A549 (cell line): Measurements from ENCODE around the gene ZNF362. TPM values are rescaled to one million over a fixed set of nuclear protein-coding genes. Genes with fewer than 3 reads are reported as not detected.
A peak's percentile ranks its signal among the peaks of the same experiment; 100 is the strongest.

Source experiments
- ATAC-seq, 2 experiments: fragments of 200-7000 bp in 1 of 2; fragments of >200 bp in 1 of 2; cut with Nextera tagmentation in 1 of 2; cut with Tn5 transposase in 1 of 2; 3 replicates each; pipeline versions ENCODE4 v1.8.0 to v1.9.1; 2018 to 2020; ENCODE audit warnings: mild to moderate bottlenecking in 1 of 2, moderate library complexity in 1 of 2
- CTCF ChIA-PET: fragments of 300-600 bp; sonication (Branson Sonifier 250); formaldehyde crosslinking; extraction: SDS; loops from one replicate; lab custom pipeline; 2021; ENCODE audit warnings: antibody characterized with exemption, inconsistent platforms; lab: Yijun Ruan, JAX
- POLR2A ChIA-PET: fragments of 350-600 bp; formaldehyde crosslinking; extraction: SDS; loops from one replicate; lab custom pipeline; 2021; ENCODE audit warnings: antibody characterized with exemption, inconsistent platforms; lab: Yijun Ruan, JAX
- DNase-seq, 2 experiments: peaks; one replicate each; pipeline versions ENCODE4 v3.0.0 to v3.0.0-alpha.2; 2011 to 2016; ENCODE audit warnings: low read depth in 1 of 2, low spot score in 1 of 2
- FAIRE-seq: peaks from 2 replicates; lab custom pipeline; 2011; peaks lifted over from hg19 to GRCh38; lab: Jason Lieb, UNC
- H3K27ac ChIP-seq, 2 experiments: fragments of >200 bp; sonication (Bioruptor Twin); formaldehyde crosslinking; 3 replicates each; pipeline ENCODE4 v1.5.1; 2016 to 2017
- H3K4me1 ChIP-seq: fragments of >200 bp; sonication (Bioruptor Twin); formaldehyde crosslinking; 3 replicates; pipeline ENCODE4 v1.6.1; 2016
- H3K4me2 ChIP-seq: fragments of >200 bp; sonication (Bioruptor Twin); formaldehyde crosslinking; 3 replicates; pipeline ENCODE4 v1.6.1; 2016
- H3K4me3 ChIP-seq: fragments of >200 bp; sonication (Bioruptor Twin); formaldehyde crosslinking; 3 replicates; pipeline ENCODE4 v1.5.1; 2016
- H3K9me3 ChIP-seq: fragments of >200 bp; sonication (Bioruptor Twin); formaldehyde crosslinking; 3 replicates; pipeline ENCODE4 v1.6.1; 2016
- BHLHE40 ChIP-seq: IDR thresholded peaks from 2 replicates; pipeline ENCODE4 v1.6.1; 2012; ENCODE audit warnings: low read depth, low read length, inconsistent platforms
- CBX8 ChIP-seq: fragments of 200-600 bp; sonication (generic); IDR thresholded peaks from 2 replicates; pipeline ENCODE4 v1.6.1; 2016
- CEBPB ChIP-seq, 2 experiments: fragments of >200 bp in 1 of 2; sonication (Bioruptor Twin) in 1 of 2; formaldehyde crosslinking in 1 of 2; IDR thresholded peaks; 2 replicates each; pipeline ENCODE4 v1.6.1; 2012 to 2016
- CHD2 ChIP-seq: fragments of 150-350 bp; IDR thresholded peaks from 2 replicates; pipeline ENCODE4 v1.6.1; 2014; ENCODE audit warnings: low read length; ENCODE audit not compliant: partially characterized antibody
- EP300 ChIP-seq, 2 experiments: fragments of >200 bp; sonication (Bioruptor Twin); formaldehyde crosslinking; IDR thresholded peaks; 2 replicates in 1 of 2; 3 replicates in 1 of 2; pipeline ENCODE4 v1.6.1; 2016 to 2017
- ESRRA ChIP-seq: fragments of 150-350 bp; IDR thresholded peaks from 2 replicates; pipeline ENCODE4 v1.6.1; 2014; ENCODE audit warnings: mild to moderate bottlenecking, low read length, borderline replicate concordance
- FOXS1 ChIP-seq: fragments of 250-450 bp; sonication (Bioruptor Pico); IDR thresholded peaks from 2 replicates; pipeline ENCODE4 v1.5.0; 2020; ENCODE audit warnings: mild to moderate bottlenecking, moderate library complexity
- HEYL ChIP-seq: fragments of 250-450 bp; sonication (Bioruptor Pico); IDR thresholded peaks from 2 replicates; pipeline ENCODE4 v1.8.0; 2021; ENCODE audit warnings: mild to moderate bottlenecking, moderate library complexity
- HOXA7 ChIP-seq: fragments of 250-450 bp; sonication (Bioruptor Pico); IDR thresholded peaks from 2 replicates; pipeline ENCODE4 v1.5.0; 2020; ENCODE audit warnings: mild to moderate bottlenecking, moderate library complexity
- HOXB5 ChIP-seq: fragments of 250-450 bp; sonication (Bioruptor Pico); IDR thresholded peaks from 2 replicates; pipeline ENCODE4 v1.5.0; 2020; ENCODE audit warnings: mild to moderate bottlenecking, moderate library complexity
- KDM5A ChIP-seq: fragments of 200-600 bp; sonication (generic); IDR thresholded peaks from 2 replicates; pipeline ENCODE4 v1.6.1; 2016; ENCODE audit warnings: antibody characterized with exemption, mild to moderate bottlenecking
- PBX3 ChIP-seq: IDR thresholded peaks from 2 replicates; pipeline ENCODE4 v1.6.1; 2012
- POLR2A ChIP-seq: IDR thresholded peaks from 2 replicates; pipeline ENCODE4 v1.6.1; 2012; ENCODE audit warnings: mild to moderate bottlenecking, low read length
- POLR2AphosphoS2 ChIP-seq: conservative IDR thresholded peaks from 2 replicates; pipeline ENCODE4 v1.6.1; 2012; ENCODE audit warnings: low read length, improper control_type of control experiment, inconsistent platforms
- RAD21 ChIP-seq, 2 experiments: fragments of >200 bp in 1 of 2; sonication (Bioruptor Twin) in 1 of 2; formaldehyde crosslinking in 1 of 2; IDR thresholded peaks in 1 of 2; conservative IDR thresholded peaks in 1 of 2; 2 replicates in 1 of 2; 3 replicates in 1 of 2; pipeline ENCODE4 v1.6.1; 2012 to 2018; ENCODE audit warnings: inconsistent platforms in 1 of 2
- REST ChIP-seq: fragments of 200-600 bp; sonication (generic); IDR thresholded peaks from 2 replicates; pipeline ENCODE4 v1.6.1; 2016; ENCODE audit warnings: antibody characterized with exemption, mild to moderate bottlenecking, moderate library complexity
- SREBF2 ChIP-seq: fragments of 450-650 bp; IDR thresholded peaks from 2 replicates; pipeline ENCODE4 v1.6.1; 2014; ENCODE audit warnings: mild to moderate bottlenecking, moderate library complexity
- TFCP2L1 ChIP-seq: fragments of 250-450 bp; sonication (Bioruptor Pico); IDR thresholded peaks from 2 replicates; pipeline ENCODE4 v1.5.0; 2021; ENCODE audit warnings: mild to moderate bottlenecking
- USF2 ChIP-seq: fragments of 450-650 bp; IDR thresholded peaks from 2 replicates; pipeline ENCODE4 v1.6.1; 2014; ENCODE audit warnings: antibody characterized with exemption
- ZSCAN20 ChIP-seq: fragments of 250-450 bp; sonication (Bioruptor Pico); IDR thresholded peaks from 2 replicates; pipeline ENCODE4 v1.8.0; 2022; ENCODE audit warnings: mild to moderate bottlenecking, moderate library complexity
- WGBS: methylation state at CpG from one replicate; pipeline ENCODE4 v1.1.6; 2017; ENCODE audit errors: missing lambda C conversion rate; 5-methylcytosine and 5-hydroxymethylcytosine counted together
- polyA plus RNA-seq, 4 experiments: library from polyadenylated mRNA; depleted of rRNA in 3 of 4; stranded (reverse); fragments of >200 nt; fragmentation: RNase III in 1 of 4; extraction: RNeasy Plus Mini Kit Qiagen cat#74134 plus additional on column Dnase treatment in 1 of 4; gene quantifications; 2 replicates in 3 of 4; 3 replicates in 1 of 4; pipeline ENCODE4 v1.2.3, GENCODE V29; 2011 to 2017

The ZNF362 gene
- polyA plus RNA-seq, 2 of the 4 experiments (the other 2 are of a cell fraction): 4.8 to 7.9 TPM

- TF ChIP-seq TFCP2L1 (CRISPR knock-in tag) (no peak), PBX3 (no peak)
- no peak overlapping the region for H3K4me2 ChIP-seq
- WGBS: 92% methylated on average over 15 of the region's 22 CpGs
- DNase-seq (no peak), FAIRE-seq (no peak), ATAC-seq (no peak)
- POLR2A ChIA-PET: no interaction called here
- CTCF ChIA-PET: interaction anchor here (1.2 to 2.1 kb wide), 3 partner anchors 27 to 43 kb away, joined by 3 to 6 read pairs (median 5); no protein-coding TSS in a partner anchor
- H3K4me1 ChIP-seq: no peaks in the 10 kb centered on the region
- no peak overlapping the region for H3K27ac ChIP-seq
- no peak overlapping the region for H3K4me3 ChIP-seq
- H3K9me3 ChIP-seq: no peaks in the 10 kb centered on the region
Measured at GRCh38 chr1:33324677-33325575, 68.6 kb downstream of the ZNF362 start.

- no peak for DNase-seq
- no peaks in the 10 kb centered on the region for H3K9me3 ChIP-seq
- TF ChIP-seq ZSCAN20 (CRISPR knock-in tag): no peak
- TF ChIP-seq USF2: no peak
- no peak for TF ChIP-seq HOXB5 (CRISPR knock-in tag)
- TF ChIP-seq, all 56 proteins: peak for 0
- FAIRE-seq (no peak), ATAC-seq (no peak)
- Histone ChIP-seq H3K4me1 (no peaks in the 10 kb centered on the region), H3K4me2 (no peak overlapping the region), H3K4me3 (no peak overlapping the region), H3K27ac (no peak overlapping the region)
- ChIA-PET CTCF (interaction anchor here (2.1 kb wide), 1 partner anchor 31 kb away, joined by 6 read pairs; no protein-coding TSS in a partner anchor), POLR2A (no interaction called here)
- WGBS: 90% methylated on average over 9 of the region's 9 CpGs
Measured at GRCh38 chr1:33326785-33327184, 70.5 kb downstream of the ZNF362 start.

- ChIA-PET CTCF (no interaction called here), POLR2A (no interaction called here)
- Histone ChIP-seq H3K4me1 (no peaks in the 10 kb centered on the region), H3K9me3 (no peaks in the 10 kb centered on the region), H3K4me3 (no peak overlapping the region), H3K27ac (no peak overlapping the region), H3K4me2 (no peak overlapping the region)
- ATAC-seq: peak; percentile 17 to 28; a peak in 2 of 6 replicates
- FAIRE-seq: no peak
- WGBS: 85% methylated on average over 9 of the region's 9 CpGs
- TF ChIP-seq RAD21 (conservative IDR thresholded peaks at IDR 0.05 in 1 of 2, IDR thresholded peaks at IDR 0.05 in 1 of 2): no peak
- TF ChIP-seq BHLHE40: no peak
- no peak for TF ChIP-seq HOXA7
- TF ChIP-seq SREBF2: no peak
- no peak for TF ChIP-seq POLR2AphosphoS2
- TF ChIP-seq FOXS1 (CRISPR knock-in tag): no peak
- TF ChIP-seq POLR2A: no peak
- no peak for TF ChIP-seq EP300 (IDR thresholded peaks at IDR 0.05)
- TF ChIP-seq HEYL (CRISPR knock-in tag): no peak
- no peak for TF ChIP-seq TFCP2L1 (CRISPR knock-in tag)
- no peak for TF ChIP-seq CEBPB (IDR thresholded peaks at IDR 0.05)
- TF ChIP-seq KDM5A: no peak
- no peak for TF ChIP-seq REST
- TF ChIP-seq CBX8: no peak
- no peak for TF ChIP-seq ESRRA
- no peak for TF ChIP-seq CHD2
- DNase-seq: no peak
Measured at GRCh38 chr1:33327587-33328325, 71.5 kb downstream of the ZNF362 start.
